Ascending aorta (tissue), 2 donors: ENCODE results near the gene CDX1. TPM values are rescaled to one million over a fixed set of nuclear protein-coding genes. Genes with fewer than 3 reads are reported as not detected.

Experiments used
- DNase-seq, 2 donors: peaks; one replicate each; pipeline ENCODE4 v3.0.0-alpha.2; 2019; ENCODE audit warnings: low spot score in 2 of 2
- H3K27ac ChIP-seq, 2 donors: fragments of 200-600 bp; sonication (generic); one replicate each; pipeline ENCODE4 v1.5.1; 2016 to 2017; ENCODE audit warnings: mild to moderate bottlenecking in 1 of 2
- H3K27me3 ChIP-seq: fragments of 200-600 bp; sonication (generic); one replicate; pipeline ENCODE4 v1.5.1; 2017
- H3K36me3 ChIP-seq, 2 donors: fragments of 200-600 bp; sonication (generic); one replicate each; pipeline ENCODE4 v1.5.1; 2016
- H3K4me1 ChIP-seq, 2 donors: fragments of 200-600 bp; sonication (generic); one replicate each; pipeline ENCODE4 v1.5.1; 2016 to 2017; ENCODE audit warnings: mild to moderate bottlenecking in 1 of 2
- H3K4me3 ChIP-seq, 2 donors: fragments of 200-600 bp; sonication (generic); one replicate each; pipeline ENCODE4 v1.5.1; 2016 to 2017; ENCODE audit warnings: mild to moderate bottlenecking in 1 of 2
- H3K9me3 ChIP-seq, 2 donors: fragments of 200-600 bp; sonication (generic); one replicate each; pipeline ENCODE4 v1.5.1; 2016
- intact Hi-C: fragments of 100-400 bp; cut with DNase I; formaldehyde crosslinking; loops from one replicate; pipeline ENCODE4 v1.15.1; 2023
- total RNA-seq: library from RNA; depleted of rRNA; stranded (reverse); fragments of >200 nt; gene quantifications from one replicate; pipeline ENCODE4 v1.1.0, GENCODE V29; 2016
- TF ChIP-seq, protein P1 (sequence below), 3 experiments: fragments of 200-600 bp in 2 of 3; fragments of 450-650 bp in 1 of 3; sonication (generic) in 2 of 3; IDR thresholded peaks; one replicate each; pipeline ENCODE4 v1.5.1; 2016 to 2019; ENCODE audit warnings: antibody characterized with exemption in 3 of 3, mild to moderate bottlenecking in 1 of 3, moderate library complexity in 1 of 3

CDX1 gene
- total RNA-seq, 1 donor from 2014 or later = not detected

DNA sequence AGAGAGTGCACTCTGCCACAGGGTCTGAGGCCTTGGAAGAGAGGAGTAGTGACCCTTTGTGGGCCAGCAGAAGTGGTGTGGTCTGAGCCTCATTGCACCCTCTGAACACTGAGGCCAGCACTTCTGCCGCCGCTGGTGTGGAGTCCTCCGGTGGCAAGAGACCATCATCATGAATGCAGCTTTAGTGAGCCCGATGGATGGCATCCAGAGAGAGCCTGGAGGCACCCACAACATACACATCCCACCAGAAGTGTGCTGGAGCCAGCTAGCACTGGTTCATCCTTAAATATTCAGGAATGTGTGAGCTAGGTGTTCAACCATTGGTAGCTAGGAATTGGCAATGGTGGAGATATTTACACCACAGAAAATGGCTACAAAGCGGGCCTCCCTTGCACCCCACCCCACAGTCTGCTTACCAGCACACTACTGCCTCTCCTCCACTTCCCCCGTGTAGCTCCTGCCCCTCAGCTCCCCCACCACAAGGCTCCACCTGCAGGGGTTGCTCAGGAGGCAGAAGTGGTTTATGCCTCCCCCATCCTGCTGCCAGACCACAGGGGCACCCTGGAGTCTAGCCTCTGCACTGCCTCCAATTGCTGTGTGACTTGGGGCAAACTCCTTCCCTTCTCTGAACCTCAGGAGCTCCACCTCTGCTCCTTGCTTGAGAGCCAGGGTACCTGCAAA lies 39.7 kb downstream of the CDX1 start:
- intact Hi-C loops = no loop called here
- Histone ChIP-seq H3K36me3 (no peaks in the 10 kb centered on the region), H3K27ac (no peak overlapping the region), H3K27me3 (no peaks in the 10 kb centered on the region), H3K4me1 (no peaks in the 10 kb centered on the region), H3K9me3 (no peaks in the 10 kb centered on the region), H3K4me3 (no peak overlapping the region)
- no peak for DNase-seq
- TF ChIP-seq, protein P1, sequence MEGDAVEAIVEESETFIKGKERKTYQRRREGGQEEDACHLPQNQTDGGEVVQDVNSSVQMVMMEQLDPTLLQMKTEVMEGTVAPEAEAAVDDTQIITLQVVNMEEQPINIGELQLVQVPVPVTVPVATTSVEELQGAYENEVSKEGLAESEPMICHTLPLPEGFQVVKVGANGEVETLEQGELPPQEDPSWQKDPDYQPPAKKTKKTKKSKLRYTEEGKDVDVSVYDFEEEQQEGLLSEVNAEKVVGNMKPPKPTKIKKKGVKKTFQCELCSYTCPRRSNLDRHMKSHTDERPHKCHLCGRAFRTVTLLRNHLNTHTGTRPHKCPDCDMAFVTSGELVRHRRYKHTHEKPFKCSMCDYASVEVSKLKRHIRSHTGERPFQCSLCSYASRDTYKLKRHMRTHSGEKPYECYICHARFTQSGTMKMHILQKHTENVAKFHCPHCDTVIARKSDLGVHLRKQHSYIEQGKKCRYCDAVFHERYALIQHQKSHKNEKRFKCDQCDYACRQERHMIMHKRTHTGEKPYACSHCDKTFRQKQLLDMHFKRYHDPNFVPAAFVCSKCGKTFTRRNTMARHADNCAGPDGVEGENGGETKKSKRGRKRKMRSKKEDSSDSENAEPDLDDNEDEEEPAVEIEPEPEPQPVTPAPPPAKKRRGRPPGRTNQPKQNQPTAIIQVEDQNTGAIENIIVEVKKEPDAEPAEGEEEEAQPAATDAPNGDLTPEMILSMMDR (IDR thresholded peaks at IDR 0.05) = no peak

DNA sequence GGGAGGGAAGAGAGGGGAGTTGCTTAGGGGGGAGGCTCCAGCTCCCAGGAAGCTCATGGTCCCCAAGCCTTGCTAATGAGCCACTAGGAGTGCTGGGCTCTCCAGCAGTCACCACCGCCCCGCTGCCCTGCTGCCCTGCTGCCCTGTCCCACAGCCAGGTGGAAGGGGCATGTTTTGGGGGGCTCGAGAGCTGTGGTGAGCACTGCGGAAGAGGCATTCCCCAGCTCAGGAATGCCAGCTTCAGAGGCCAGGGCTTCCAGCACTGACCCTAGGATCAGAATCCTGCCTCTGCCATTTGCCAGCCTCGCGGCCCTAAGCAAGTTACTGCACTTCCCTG lies 40.2 kb downstream of the CDX1 start:
- Histone ChIP-seq H3K27me3 (no peaks in the 10 kb centered on the region), H3K36me3 (no peaks in the 10 kb centered on the region), H3K27ac (no peak overlapping the region), H3K4me1 (no peaks in the 10 kb centered on the region), H3K9me3 (no peaks in the 10 kb centered on the region), H3K4me3 (no peak overlapping the region)
- TF ChIP-seq, protein P1 (IDR thresholded peaks at IDR 0.05) = no peak
- no peak for DNase-seq
- intact Hi-C loops = no loop called here

DNA sequence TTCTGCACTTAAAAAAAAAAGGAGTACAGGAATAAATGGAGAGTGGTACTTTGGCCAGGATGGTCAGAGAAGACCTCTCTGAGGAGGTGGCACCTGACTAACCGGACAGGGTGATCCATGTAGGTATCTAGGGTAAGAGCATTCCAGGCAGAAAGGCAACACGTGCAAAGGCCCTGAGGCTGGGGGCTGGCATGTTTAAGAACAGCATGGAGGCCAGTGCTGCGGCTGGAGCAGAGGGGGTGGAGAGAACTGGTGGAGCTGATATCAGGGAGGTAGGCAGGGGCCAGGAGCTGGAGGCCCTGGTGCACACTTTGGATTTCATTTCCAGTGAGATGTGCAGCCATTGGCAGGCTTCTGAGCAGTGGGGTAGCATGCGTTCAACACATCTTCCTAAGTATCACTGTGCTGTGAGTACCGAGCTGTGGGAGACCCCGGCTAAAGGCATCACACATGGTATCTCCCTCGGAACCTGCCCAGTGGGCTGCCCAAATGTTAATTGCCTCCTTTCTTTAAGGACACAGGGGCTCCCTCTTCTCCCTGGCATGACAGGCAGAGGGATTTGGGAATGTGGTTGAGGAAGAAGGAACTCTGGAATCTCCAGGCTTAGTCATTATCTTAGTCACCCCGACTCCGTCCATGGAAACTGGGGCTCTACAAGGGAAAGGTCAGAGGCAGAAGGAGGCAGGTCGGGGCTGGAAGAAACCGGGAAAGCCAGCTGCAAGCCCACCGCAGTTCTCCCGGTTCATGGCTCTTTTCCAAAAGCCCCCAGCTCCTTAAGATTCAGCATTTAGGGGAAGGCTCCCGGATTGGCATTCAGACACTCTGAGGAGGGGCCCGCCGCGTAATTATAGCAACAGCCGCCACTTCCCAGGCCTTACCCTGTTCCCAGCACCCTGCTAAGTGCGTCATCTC lies 41.9 kb downstream of the CDX1 start:
- H3K4me3 ChIP-seq = no peak overlapping the region
- no peak overlapping the region for H3K27ac ChIP-seq
- TF ChIP-seq, protein P1 (IDR thresholded peaks at IDR 0.05) = no peak
- no peaks in the 10 kb centered on the region for H3K4me1 ChIP-seq
- H3K36me3 ChIP-seq = no peaks in the 10 kb centered on the region
- intact Hi-C loops = no loop called here
- H3K27me3 ChIP-seq = no peaks in the 10 kb centered on the region
- no peak for DNase-seq
- no peaks in the 10 kb centered on the region for H3K9me3 ChIP-seq

DNA sequence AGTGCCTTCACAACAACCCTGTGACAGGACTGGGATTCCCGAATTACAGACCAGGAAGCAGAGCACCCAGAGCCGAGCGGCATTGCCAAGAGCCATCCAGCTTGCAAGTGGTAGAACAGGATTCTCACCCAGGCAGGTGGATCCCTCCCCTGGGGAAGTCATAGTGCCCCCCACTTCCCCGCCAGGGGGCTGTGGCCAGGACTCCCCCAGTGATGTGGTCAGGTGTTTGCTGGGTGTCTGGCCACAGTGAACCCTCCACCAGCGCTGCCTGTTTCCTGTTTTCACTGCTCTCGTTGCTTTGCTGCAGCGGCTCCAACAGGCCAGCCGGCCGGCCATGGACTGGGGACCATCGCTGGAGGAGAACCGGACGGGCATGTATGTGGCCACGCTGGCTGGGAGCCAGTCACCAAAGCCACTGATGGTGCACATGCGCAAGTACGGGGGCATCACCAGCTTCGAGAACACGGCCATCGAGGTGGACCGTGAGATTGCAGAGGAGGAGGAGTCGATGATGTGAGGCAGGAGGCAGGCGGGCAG lies 42.6 kb downstream of the CDX1 start:
- intact Hi-C loops = no loop called here
- TF ChIP-seq, protein P1 (IDR thresholded peaks at IDR 0.05) = no peak
- H3K4me3 ChIP-seq = peak overlapping the region in 1 of 2 donors; percentile 30
- H3K27ac ChIP-seq = peak overlapping the region in 1 of 2 donors; percentile 40
- no peaks in the 10 kb centered on the region for H3K36me3 ChIP-seq
- H3K9me3 ChIP-seq = no peaks in the 10 kb centered on the region
- no peaks in the 10 kb centered on the region for H3K27me3 ChIP-seq
- peak; percentile 37 to 84 for DNase-seq
- H3K4me1 ChIP-seq = peaks cover 0 to 4% of the 10 kb centered on the region in 2 donors

DNA sequence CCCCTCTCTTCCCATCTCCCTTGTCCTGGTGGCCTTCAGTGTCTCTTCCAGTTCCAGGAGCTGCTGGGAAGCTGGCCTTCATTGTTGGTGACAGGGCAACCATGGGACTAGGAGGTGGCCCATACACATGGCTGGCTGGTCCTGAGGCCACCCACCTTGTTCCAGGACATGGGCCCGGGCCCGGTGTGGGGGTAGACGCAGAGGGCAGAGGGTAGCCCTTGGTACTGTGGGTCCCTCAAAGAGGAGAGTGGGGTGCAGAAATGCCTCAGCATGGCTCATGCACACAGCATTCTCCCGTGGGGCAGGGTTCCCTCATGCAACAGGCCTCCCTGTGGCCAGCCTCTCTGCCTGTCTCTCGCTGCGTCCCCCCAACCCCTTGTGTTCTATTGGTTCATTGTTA lies 44.1 kb downstream of the CDX1 start:
- H3K4me3 ChIP-seq = no peak overlapping the region
- H3K9me3 ChIP-seq = no peaks in the 10 kb centered on the region
- H3K27ac ChIP-seq = no peak overlapping the region
- TF ChIP-seq, protein P1 (IDR thresholded peaks at IDR 0.05) = no peak
- DNase-seq = no peak
- H3K27me3 ChIP-seq = no peaks in the 10 kb centered on the region
- H3K4me1 ChIP-seq = peaks cover 0 to 16% of the 10 kb centered on the region in 2 donors
- no peaks in the 10 kb centered on the region for H3K36me3 ChIP-seq
- intact Hi-C loops = loop anchor here (5.0 to 10.0 kb wide), 3 partner anchors 33 to 376 kb away; no protein-coding TSS in a partner anchor
